HG03439 (cell line): ENCODE data around the gene VDR.
"Not testable (repeated sequence)": the region's sequence is repeated elsewhere in the genome, so short reads cannot be mapped to it uniquely, and the experiment has no call there.

ENCODE experiments used
- ATAC-seq: cut with Tn5 transposase; IDR thresholded peaks from one replicate; pipeline ENCODE4 v1.9.1; 2021; ENCODE audit warnings: mild to moderate bottlenecking, moderate library complexity; ENCODE audit not compliant: unreplicated experiment

Gene VDR

DNA sequence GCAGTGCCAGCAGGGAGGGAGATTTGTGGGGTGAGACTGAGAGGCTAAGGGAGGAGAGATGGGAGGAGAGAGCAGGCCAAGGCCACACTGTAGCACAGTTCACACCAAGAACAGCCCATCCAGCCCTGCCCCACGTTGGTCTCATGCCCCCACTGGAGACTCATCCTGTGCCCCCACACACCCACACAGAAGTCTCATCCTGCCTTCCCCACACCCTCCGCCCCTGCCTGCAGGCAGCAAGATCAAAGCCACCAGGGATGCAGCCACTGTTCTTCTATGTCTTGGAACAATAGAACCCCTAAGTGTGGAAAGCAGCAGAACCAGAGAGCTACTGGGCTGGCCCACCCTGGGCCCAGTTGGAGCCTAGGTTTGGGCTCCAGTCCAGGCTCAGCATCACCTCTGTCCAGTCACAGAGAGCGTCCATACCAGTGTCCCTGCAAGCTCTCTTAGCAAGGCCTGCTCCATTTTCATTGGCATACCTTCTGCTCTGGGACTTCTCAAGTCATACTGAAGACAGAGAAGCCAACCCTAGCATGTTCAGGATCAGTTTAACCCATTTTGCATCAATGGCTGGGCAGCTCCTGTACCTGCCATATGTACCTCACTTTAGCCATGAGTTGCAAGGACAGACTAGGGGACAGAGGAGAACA is 53.4 kb downstream of the VDR start:
- no peak for ATAC-seq

GRCh38 chr12:47850153-47851084 is 54.4 kb downstream of the VDR start:
- no peak for ATAC-seq

DNA sequence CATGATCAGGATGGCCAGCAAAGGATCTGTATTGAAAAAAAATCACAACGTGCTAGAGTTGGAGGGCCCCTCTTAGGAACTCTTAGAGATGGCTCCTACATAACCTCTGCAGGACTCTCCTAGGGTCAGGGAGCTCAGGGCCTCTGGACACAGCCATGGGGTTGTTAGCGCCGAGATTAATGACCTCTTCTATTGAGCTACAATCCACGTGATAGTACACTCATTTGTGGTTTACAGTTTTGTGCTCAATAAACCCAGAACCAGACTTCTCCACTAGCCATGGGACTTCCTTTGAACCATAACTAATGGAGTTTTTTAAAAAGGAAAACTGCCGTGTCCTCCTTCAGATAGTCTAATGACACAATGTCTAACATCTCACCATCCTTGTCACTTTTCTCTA is 55.5 kb downstream of the VDR start:
- ATAC-seq, result no peak

DNA sequence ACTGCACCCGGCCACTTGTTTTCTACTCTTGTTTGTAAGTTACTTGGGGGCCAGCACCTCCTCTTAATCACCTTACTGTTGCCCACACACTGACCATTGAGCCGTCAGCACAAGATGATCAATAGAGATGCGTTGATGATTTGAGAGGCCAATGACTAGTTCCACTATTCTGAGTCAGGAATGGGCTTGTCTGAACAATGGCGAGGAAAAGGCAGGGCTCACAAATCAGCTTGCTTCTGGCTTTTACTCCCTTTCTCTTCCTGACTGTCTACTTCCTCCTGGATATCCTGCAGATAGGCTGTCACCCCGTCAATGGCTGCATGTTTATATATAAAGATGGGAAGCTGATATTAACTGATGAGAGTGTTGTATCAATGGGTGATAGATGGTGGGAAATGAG is 55.9 kb downstream of the VDR start:
- ATAC-seq, result no peak

- no peak for ATAC-seq
Measured at GRCh38 chr12:47846294-47846996, 58.3 kb downstream of the VDR start.

DNA sequence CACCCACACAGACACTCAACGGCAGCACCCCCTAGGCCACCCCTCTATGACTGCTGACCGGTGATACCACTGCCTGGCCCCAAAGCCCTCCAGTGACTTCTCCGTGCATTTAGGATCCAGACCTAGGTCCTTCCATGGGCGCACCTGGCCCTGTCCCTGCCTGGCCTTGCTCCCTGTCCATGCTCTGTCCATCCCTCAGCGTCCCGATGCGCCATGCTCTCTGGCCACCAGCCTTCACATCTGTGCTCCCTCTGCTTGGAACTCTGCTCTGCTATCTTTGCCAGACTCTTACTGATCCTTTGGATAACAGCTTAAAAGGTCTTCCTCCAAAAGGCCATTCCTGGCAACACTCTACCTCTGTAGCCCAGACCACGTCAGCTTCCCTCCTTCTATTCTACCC is 59.7 kb downstream of the VDR start:
- ATAC-seq, result no peak

DNA sequence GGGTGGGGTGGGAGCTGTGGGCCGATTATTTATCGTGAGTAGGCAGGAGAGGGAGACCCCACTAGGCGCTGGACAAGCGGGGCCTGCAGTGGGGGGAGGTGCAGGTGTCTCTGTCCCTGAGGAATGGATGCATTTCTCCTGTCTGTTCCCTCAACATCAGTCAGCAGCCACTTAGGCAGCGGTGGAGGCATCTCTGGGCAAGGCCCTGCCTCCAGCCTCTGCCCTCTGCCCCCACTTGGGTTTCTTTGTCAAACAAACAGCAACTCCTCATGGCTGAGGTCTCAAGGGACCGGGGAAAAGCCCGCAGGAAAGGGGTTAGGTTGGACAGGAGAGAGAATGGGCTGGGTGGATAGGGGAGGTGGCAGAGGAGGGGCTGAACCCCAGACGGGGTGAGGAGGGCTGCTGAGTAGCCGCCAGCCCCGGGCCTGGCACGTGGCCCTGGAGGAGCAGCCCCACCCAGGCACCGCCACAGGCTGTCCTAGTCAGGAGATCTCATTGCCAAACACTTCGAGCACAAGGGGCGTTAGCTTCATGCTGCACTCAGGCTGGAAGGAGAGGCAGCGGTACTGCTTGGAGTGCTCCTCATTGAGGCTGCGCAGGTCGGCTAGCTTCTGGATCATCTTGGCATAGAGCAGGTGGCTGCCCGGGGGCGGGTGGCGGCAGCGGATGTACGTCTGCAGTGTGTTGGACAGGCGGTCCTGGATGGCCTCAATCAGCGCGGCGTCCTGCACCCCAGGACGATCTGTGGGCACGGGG is 60.4 kb downstream of the VDR start:
- no peak for ATAC-seq

GRCh38 chr12:47843226-47843980 is 61.4 kb downstream of the VDR start:
- no peak for ATAC-seq

DNA sequence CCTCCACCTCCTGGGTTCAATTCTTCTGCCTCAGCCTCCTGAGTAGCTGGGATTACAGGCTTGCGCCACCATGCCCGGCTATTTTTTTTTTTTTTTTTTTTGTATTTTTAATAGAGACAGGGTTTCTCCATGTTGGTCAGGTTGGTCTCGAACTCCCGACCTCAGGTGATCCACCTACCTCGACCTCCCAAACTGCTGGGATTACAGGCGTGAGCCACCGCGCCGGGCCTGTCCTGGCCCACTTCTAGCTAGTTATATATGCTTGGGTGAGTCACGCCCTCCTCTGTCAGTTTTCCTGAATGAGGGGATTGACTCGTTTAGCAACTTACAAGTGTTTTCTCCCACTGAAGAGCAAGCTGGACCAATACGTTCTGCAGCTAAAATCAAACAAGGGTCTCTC is 62.3 kb downstream of the VDR start:
- ATAC-seq, result not testable (repeated sequence)

DNA sequence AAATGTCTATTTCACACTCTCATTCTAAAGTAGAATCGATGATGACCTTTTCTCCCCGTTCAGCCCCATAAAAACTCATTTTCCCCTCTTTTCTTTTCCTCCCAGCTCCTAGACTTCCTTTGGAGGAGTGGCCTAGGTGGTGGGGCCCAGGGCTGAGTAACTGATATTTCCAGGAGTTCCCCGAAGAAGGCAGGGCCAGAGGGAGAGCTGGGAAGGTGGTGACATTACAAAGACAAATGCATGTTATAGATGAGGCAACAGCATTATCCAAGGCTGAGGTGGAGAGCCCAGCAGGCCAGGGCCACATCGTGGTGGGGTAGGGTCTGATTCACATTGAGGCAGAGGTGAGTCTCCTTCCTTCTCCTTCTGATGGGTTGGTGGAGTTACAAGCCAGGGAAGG is 62.9 kb downstream of the VDR start:
- ATAC-seq, result no peak

DNA sequence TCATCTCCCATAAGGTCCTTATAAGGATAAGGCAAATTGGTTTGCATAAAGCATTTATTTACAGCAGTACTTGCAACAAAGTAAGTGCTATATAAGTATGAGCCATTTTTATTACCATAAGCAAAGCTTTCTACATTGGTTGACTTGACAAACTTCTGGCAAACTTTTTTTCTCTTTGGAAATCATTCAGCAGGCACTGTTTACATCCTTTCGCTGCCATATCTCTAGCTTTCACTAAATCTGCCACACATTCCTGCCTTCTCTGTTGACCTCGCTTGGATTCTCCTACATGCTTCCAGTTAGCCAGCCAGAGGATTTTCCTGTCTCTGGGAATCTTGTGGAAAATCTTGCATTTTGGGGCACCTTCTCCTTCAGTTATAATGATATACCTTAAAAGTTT is 63.3 kb downstream of the VDR start:
- no peak for ATAC-seq

GRCh38 chr12:47840571-47840970 is 64.2 kb downstream of the VDR start:
- ATAC-seq, result no peak

DNA sequence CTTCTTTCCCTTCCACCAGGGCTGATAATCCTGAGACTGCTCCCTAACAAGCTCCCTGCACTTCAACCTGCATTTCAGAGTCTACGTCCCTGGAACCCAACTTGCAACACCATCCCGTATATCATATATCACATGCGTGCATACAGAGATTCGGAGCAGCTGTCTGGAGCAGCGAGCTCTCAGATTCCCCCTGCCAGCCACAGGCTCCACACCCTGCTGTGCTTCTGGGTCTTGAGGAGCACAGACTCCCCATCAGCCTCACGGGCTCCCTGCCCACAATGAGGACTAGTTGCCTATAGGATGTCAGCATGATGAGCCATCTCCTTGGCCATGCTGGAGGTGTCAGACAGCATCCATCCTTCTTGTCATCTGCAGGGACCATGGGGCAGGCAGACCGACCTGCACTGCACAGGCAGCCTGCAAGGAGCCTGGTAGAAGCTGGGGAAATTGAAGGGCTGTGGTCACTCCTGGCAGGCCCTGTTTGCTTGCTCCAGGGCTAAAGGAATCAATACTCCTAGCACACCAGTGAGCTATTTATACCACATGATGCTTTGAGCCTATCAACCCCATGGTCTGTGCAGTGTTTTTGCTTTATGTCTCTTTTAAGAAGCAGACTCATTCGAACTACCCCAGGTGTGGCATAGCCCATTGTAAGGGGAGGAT is 65.4 kb downstream of the VDR start:
- no peak for ATAC-seq

DNA sequence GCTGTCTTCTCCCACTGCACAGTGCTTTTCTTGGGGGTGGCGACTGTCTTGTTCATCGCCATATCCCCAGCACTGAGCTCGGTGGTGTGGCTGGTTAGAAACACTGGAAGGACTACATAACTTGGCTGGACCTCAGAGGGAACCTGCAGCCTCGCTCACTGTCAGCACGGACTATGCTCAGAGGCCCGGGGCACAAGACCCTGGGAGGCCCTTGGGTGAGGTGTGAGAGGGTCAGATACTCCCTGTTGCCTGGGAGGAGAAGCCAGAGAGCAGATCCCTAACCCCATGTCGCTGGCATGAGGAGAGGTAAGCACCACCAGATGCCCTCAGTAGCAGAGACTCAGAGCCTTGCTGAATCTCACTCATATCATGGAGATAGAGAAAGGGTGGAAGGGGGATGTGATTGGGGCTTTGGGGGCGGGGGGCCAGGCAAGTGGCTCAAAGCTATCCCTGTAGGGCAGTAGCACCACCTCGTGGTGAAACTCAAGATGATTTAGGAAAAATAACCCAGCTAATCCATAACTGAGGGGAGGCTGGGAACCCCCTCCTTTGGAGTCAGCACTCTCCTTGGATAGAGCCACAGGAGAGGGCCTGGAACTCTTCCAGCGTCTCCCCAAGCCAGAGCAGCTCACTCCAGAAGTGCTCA is 66.4 kb downstream of the VDR start:
- no peak for ATAC-seq

- no peak for ATAC-seq
Measured at GRCh38 chr12:47837190-47838171, 67.3 kb downstream of the VDR start.

- no peak for ATAC-seq
Measured at GRCh38 chr12:47835831-47836155, 69.0 kb downstream of the VDR start.

DNA sequence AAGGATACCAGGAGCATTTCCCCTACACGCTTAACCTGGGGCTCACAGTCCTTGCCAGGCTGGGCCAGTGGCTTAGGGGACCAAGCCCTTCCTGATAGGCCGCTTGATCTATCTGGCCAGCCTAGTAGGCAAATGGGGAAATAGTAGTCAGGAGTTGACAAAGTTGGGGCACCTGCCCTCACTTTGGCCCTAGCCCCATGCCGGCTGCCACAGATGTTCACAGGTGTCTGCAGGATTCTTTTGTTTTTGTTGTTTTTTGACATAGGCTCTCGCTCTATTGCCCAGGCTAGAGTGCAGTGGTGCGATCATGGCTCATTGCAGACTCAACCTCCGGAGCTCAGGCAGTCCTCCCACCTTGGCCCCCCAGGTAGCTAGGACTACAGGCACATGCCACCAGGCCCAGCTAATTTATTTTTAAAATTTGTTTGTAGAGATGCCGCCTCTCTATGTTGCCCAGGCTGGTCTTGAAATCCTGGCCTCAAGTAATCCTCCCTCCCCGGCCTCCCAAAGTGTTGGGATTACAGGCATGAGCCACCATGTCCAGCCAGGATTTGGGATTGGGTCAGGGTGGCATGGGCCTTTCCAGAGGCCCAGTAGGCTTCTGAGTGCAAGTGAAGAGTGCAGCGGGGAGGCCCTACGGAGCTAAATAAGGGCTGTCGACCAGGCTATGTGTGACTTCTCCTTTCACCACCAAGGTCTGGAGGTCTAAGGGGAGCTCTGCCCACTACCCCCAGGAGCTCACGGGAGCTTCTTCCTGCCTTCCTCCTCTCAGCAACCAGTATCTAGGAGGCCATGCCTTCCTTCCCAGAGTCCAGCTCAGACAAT is 69.6 kb downstream of the VDR start:
- no peak for ATAC-seq
